OCI-M2 (cell line): ENCODE data around the gene TOM1L2.
"Not testable (repeated sequence)": the region's sequence is repeated elsewhere in the genome, so short reads cannot be mapped to it uniquely, and the experiment has no call there.

Source experiments
- DNase-seq: peaks from one replicate; lab custom pipeline; 2025; ENCODE audit not compliant: unreplicated experiment; lab: John Stamatoyannopoulos, UW

The TOM1L2 gene

DNA sequence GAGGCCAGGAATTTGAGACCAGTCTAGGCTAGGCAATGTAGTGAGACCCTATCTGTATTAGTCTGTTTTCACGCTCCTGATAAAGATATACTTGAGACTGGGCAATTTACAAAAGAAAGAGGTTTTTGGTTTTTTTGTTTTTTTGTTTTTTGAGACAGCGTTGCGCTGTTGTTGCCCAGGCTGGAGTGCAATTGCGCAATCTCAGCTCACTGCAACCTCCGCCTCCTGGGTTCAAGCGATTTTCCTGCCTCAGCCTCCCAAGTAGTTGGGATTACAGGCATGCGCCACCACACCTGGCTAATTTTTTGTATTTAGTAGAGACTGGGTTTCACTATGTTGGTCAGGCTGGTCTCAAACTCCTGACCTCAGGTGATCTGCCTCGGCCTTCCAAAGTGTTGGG, 23.7 kb upstream of the TOM1L2 start:
- DNase-seq, result not testable (repeated sequence)

DNA sequence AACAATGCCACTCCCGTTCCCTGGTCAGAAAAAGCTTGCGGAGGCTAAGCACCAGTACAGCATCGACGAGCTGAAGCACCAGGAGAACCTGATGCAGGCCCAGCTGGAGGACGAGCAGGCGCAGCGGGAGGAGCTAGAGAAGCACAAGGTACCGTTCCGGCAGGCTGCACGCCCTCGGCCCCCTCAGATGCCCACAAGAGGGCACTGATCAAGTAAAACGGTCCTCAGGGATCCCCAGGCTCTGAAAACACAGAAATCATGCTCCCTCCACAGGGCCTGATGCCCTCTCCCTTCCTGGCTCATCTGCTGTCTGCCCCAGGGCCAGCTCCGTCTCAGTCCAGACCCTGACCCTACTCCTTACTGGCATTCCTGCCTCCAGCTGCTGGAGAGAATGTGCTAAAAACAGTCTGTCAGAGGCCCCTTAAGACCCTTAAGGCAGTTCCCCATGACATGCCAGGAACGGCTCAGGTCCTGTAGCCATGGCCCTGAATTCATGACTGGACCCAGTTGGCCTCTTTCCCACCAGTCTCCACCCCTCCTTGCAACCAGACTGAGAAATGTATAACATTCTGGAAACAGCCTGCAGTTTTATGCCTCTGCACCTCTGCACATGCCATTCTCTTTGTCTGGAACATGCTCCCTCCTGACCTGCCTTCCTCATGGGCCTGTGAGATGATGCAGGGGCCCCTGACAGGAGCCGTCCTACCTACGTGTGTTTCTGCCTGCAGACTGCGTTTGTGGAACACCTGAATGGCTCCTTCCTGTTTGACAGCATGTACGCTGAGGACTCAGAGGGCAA, 22.3 kb upstream of the TOM1L2 start:
- no peak for DNase-seq

DNA sequence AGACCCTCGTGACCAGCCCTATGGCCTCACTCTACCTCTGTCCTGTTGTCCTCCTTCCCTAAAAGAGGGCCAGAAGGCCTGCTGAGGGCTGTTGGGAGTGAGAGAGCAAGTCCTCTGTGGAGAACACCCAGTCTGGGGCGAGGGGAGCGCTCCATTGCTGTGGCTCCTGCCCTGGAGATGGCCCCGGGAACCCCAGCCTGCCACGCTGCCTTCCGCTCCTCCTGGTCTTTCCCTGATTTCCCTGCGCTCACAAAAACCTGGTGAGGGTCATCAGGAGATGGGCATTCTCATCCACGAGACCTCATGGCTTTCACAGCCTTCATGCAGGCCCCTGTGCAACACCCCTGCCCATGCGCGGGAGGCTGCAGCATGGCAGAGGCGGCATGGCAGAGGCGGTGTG, 21.7 kb upstream of the TOM1L2 start:
- DNase-seq, result no peak

DNA sequence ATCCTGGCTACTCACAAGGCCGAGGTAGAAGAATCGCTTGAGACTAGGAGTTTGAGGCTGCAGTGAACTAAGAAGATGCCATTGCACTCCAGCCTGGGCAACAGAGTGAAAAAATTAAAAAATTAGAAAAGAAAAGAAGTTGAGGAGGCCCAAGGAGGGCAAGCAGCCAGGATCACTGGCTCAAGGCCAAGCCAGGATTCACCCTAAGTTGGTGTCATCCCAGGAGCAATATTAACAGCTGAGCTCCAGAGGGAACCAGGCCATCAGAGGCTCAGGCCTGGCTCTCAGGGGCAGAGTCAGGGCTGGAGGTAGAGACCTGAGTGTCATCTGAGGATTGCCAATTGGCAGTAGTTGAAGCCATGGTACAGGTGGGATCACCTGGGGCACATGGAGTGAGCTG, 21.2 kb upstream of the TOM1L2 start:
- no peak for DNase-seq

DNA sequence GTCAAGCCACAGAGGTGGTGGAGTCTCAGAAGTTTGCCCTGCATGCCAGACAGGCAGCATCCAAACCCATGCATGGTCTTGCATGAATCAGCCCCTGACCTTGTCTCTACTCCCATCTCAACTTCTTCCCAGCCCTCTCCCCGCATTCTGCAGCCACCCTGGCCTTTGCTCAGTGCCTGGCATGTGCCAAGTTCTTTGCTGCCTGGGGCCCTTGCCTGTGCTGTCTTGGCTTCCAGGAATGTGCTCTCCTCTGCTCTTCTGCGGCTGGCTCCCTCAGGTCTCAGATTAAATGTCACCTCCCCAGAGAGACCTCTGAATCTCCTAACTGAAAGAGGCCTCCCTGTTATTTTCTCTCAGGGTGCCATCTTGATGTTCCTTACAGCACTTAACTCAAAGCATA, 18.1 kb upstream of the TOM1L2 start:
- no peak for DNase-seq

DNA sequence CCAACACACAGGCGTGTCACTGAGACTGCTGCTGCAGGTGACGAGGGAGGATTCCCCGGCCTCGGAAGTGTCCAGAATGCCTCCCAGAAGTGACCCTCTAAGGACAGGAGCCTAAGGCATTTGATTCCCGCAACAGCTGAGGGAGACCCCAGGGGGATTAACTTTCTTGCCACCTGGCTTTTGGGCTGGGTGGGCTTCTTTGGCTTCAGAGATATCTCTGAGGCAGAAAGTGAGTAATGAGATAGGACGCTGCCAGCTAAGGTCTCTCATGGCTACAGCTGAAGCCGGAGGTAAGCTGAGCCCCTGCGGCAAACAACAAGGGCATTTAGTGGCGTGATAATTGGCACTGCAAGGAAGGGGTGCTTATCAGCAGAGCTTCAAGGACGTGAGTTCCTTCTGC, 17.4 kb upstream of the TOM1L2 start:
- no peak for DNase-seq

DNA sequence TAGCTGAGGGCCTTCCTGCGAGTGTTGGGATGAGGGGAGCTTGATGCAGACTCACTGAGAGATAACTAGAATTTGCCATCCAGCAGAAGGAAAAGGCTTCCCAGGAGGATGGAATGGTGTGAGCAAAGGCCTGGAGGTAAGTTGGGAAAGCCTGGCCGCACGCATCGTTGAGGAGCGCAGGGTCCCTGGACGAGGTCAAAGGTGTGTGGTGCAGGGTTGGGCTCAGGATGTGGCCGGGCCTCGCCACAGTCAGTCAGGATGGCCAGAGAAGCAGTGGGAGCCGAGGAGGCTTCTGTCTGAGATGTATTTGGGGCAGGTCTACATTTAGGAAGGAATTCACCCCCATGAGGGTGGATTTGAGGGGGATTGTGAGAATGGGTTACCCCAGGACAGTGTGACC, 16.9 kb upstream of the TOM1L2 start:
- no peak for DNase-seq

DNA sequence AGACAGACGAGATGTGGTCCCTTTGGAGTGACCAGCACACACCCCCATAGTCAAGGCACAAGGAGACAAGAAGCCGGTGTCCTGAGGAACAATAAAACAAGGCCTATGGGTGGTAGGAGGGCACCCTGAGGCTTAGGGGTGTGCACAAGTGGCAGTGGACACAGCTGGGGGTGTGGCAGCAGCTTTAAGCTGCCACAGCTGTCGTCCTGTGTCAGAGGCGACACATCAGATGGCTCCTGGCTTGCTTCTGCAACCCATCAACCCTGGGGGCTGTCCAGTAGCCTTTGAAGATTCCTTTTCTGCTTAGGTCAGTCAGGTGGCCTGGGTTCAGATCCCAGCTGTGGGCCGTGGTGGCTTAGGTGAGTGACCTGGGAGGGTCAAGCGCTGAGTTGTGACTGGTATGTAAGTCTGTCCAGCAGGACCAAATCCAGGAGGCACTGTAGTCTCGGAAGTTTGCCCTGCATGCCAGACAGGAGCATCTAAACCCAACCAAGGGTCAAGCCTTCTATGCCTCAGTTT, 16.3 kb upstream of the TOM1L2 start:
- no peak for DNase-seq

DNA sequence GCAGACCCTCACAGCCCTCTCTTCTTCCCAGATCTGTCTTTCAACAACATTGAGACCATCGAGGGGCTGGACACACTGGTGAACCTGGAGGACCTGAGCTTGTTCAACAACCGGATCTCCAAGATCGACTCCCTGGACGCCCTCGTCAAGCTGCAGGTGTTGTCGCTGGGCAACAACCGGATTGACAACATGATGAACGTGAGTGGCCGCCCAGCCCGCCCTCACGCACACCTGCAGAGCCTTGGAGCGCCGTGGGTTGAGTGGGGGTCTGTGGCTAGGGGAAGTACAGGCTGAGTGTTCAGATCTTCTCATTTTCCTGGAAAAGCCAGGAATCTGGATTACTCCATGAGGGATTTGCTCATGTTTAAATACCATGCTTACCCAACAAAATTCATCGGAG, 15.7 kb upstream of the TOM1L2 start:
- DNase-seq, result no peak

DNA sequence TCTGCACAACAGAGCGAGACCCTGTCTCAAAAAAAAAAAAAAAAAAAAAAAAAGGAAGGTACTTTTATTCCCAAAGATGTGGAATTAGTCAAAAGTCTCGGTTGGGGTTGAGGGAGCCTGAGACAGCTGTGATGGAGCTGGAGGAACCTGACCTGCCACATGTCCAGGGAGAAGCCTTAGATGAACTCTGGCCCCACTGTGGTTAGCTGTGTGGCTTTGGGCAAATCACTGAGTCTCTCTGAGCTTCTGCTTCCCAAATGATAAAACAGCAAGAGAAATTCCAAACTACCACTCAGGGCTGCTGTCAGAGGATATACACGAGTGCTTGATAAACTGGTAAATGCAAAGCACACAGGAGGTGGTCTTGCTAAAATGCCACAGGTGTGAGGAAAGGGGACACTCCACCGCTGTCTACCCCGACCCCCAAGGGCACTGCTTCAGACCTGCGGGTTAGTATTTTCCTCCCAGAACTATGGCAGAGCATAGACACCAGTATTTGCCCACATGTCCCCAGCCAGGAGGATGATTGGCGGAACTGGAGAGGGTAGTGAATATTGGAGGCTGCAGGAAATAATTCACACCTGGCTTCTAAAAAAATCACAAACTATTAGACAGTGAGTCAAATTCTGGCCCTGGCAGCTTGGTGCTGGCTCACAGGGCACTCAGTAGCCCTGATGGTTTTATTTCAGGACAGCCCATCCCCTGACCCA, 15.1 kb upstream of the TOM1L2 start:
- DNase-seq, result no peak

DNA sequence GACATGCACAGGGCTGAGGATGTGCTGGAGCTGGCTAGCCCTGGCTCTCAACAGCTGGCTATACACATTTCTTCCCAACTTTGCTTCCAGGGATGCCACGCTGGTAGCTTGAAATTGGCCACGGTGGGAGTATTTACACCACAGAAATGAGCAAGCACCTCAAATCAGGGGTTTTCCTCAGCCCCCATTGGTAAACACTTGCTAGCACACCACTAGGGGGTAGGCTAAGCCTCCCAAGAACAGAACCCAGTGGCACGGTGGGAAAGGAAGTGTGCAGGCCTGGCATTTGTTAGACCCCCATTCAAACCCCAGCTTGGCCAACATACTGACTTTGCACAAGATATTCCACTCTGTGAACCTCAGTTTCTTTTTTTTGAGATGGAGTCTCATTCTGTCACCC, 13.4 kb upstream of the TOM1L2 start:
- DNase-seq, result no peak

DNA sequence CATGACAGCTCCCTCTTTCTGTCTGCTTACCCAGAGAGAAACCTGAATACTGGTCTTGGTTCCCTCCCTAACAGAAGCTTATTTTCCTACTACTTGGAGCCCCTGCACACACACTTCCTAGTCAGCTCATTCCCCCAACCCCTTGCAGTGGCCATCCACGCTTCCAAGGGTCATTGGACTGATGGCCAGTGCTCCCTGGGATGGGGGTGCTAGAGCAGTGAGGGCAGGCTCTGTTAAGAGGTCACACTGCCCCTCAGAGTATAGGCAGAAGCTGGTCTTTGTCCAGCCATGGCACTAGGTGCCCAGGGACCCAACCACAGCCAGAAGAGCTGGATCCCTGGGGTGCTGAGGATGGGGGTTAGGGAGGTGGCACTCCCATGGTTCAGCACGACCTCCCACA, 13.0 kb upstream of the TOM1L2 start:
- DNase-seq, result no peak

DNA sequence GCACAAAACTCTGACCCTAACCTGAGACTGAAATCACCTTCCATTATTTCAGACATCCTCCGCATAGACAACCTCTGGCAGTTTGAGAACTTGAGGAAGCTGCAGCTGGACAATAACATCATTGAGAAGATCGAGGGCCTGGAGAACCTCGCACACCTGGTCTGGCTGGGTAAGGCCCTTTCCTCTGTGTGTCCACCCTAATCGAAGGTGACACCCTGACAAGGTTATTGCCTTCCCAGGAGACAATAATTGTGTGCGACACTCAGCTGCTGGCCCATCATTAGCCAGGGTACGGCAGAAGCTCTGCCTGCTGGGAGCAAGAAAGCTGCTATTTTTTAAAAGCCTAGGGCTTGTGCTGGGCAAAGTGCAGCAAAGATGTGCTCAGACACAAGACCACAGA, 11.6 kb upstream of the TOM1L2 start:
- no peak for DNase-seq

DNA sequence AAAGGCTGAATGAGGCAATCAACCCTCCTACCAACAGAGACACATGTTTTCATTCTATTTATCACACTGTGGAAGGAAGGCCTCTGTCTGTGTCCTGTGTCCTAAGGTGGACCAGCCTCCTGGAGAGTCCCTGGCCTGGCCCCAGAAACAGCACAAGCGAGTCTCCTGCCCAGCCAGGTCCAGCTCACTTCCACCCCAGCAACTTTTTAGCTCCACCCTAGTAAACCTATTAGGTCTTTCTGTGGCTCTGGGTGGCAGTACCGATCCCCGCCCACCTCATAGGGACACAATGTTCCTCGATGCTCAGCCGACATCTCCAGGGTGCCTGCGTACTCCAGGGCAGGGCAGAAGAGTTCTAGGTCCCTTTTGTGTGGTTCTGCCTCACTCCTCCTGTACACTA, 11.2 kb upstream of the TOM1L2 start:
- DNase-seq, result no peak

DNA sequence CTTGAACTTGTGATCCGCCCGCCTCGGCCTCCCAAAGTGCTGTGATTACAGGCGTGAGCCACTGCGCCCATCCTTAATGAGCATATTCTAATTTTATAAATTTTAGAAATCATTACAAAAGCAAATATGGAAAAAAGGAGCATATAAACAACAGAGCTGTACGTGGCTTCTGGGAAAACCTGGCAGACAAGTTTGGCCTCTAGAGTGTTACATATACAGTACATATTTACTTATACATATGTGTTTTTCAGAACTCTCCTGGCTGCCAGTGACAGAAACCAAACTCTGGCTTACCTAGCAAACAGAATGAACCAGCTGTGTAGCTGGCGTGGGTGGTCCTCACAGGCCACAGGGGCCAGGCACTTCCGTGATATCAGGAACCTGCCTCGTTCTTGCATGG, 10.6 kb upstream of the TOM1L2 start:
- no peak for DNase-seq

DNA sequence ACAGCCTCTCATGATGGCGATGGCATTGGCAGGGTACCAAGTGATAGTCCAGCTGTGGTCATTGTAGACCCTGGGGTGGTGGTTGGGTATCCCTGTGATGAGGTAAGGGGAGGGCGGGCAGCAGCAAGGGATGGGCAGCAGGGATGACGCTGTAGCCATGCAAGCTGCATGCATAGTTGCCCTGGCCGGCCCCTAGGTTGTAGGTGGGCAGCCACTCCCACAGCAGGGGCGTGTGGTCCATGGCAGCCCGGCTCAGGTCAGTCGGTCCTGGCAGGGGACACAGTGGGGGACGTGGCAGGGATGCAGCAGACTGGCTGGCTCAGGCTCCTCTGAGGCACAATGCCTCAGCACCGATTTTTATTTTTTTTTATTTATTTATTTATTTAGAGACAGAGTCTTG, 9.1 kb upstream of the TOM1L2 start:
- DNase-seq, result no peak

DNA sequence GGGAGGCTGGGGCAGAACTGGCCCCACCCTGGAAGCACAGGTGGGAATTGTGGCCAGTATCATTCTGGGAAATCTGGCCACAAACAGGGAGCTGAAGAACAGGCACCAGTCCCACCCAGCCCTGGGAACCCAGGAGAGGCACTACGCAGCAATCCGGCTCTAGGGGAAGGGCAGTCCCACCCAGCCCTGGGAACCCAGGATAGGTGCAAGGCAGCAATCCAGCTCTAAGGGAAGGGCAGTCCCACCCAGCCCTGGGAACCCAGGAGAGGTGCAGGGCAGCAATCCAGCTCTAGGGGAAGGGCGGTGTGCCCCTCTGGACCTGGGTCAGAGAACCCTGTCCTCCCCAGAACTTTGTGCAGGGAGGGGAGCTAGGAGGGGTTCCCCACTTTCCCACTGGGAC, 7.6 kb upstream of the TOM1L2 start:
- DNase-seq, result no peak

DNA sequence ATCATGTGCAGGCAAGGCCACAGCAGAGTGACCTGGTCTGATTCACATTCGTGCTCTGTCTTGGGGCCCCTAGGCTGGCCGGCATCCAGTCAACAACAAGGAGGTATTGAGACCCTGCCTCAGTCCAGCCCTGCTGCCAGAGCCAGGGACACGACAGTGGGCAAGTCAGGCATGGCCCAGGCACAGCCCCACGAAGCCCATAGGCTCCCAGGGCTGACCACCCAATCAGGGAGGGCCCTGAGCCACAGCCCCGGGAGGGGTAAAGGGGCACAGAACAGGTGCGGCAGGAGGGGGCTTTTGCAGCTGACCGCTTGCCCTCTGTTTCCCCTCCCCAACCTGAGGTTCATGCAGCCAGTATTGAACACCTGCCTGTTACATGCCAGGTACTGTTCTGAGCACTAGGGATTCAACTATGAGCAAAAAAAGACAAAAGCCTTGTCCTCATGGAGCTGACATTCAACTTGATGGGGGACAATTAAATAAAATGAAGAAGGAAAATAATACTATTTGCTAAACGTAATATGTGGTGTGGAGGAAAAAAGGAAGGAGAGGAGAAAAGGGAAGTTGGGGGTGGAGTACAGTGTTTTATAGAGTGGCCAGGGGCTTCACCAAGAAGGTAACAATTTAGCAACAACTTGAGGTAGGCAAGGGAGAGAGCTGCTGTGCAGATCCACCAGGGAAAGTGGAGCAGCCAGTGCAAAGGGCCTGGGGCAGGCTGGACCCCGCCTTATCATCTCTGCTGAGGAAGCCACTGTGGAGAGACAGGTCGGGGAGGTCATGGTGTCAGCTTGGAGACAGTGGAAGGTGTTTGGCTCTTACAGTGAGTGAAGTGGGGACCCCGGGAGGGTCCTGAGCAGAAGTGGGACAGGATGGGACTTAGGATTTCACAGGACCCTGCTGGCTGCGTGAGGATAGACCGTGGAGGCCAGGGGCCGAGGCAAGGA, 6.6 kb upstream of the TOM1L2 start:
- DNase-seq, result no peak

DNA sequence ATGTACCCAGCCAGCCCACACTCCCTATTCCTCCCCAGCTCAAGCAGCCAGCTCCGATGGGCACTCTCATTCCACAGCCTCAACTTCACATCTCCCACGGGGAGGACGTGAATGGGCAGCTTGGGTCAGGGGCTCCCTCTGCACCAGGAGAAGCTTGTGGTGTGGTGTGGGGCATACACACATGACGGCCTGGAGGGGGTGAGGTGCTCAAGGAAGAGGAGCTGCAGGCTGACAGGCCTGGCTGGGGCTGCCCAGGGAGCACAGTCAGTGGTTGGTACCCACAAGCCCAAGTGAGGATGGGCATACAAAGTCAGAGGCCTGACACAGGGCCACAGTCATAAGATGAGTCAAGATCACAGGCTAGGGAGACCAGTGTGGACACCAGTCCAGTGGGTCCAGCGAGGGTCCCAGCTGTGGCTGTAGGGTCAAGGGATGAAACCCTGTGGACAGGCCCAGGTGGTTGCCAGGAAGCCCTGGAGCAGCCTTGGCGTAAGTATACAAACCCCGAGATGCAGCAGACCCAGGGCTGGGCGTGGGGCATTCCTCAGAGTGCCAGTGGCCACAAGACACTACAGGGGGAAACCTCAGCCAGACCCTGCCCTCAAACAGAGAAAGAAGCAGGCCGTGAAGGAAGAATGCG, 4.9 kb upstream of the TOM1L2 start:
- DNase-seq, result no peak

DNA sequence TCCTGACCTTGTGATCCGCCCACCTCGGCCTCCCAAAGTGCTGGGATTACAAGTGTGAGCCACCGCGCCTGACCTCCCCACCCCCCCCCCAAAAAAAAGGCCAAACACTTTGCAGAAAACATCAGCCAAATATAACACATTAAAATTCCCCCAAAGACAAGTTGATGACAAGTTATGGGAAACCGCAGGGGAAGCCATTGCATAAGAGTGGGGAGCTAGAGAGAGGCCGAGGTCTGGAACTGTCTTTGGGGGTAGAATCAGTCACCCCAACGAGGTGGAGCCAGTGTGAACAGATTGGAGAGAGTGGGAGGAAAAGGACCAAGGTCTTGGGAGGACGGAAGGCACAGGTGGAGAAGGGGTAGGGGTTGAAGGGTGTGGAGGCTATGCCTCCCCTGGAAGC, 3.2 kb upstream of the TOM1L2 start:
- DNase-seq, result no peak

DNA sequence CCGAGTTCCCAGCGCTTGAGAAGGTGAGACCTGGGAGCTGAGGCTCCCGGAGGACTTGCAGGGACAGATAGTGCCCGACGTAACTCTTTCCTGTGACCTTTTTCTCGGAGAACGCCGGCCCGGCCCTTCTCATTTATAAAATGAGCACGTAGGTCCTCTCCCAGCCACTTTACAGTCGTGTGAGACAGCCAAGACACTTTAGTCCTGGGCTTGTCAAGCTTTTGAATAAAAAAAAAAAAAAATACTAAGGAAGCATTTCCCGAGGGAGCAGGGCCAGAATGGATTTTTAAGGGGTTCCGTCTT, 703 bp upstream of the TOM1L2 start:
- no peak for DNase-seq
